Endothelial cell (in vitro differentiated cells): ENCODE measurements around the gene TSR2. TPM values are rescaled to one million over a fixed set of nuclear protein-coding genes. Genes with fewer than 3 reads are reported as not detected.

Experiments
- DNase-seq: peaks from one replicate; pipeline ENCODE4 v3.0.0; 2021; ENCODE audit warnings: low spot score
- H3K27ac Mint-ChIP-seq: one replicate; pipeline ENCODE4 v1.8.0; 2021; ENCODE audit warnings: mixed read lengths, inconsistent platforms; ENCODE audit not compliant: unreplicated experiment
- H3K27me3 Mint-ChIP-seq: one replicate; pipeline ENCODE4 v1.8.0; 2021; ENCODE audit warnings: mild to moderate bottlenecking, moderate library complexity, mixed read lengths, inconsistent platforms; ENCODE audit not compliant: unreplicated experiment
- H3K36me3 Mint-ChIP-seq: one replicate; pipeline ENCODE4 v1.8.0; 2021; ENCODE audit warnings: mild to moderate bottlenecking, low read depth, mixed read lengths, inconsistent platforms; ENCODE audit not compliant: unreplicated experiment
- H3K4me1 Mint-ChIP-seq: one replicate; pipeline ENCODE4 v1.8.0; 2021; ENCODE audit warnings: mild to moderate bottlenecking, mixed read lengths, inconsistent platforms; ENCODE audit not compliant: unreplicated experiment
- H3K4me3 Mint-ChIP-seq: one replicate; pipeline ENCODE4 v1.8.0; 2021; ENCODE audit warnings: mild to moderate bottlenecking, mixed read lengths, inconsistent platforms; ENCODE audit not compliant: unreplicated experiment
- H3K9me3 Mint-ChIP-seq: one replicate; pipeline ENCODE4 v1.8.0; 2021; ENCODE audit warnings: mixed read lengths, inconsistent platforms; ENCODE audit not compliant: unreplicated experiment
- total RNA-seq: library from RNA; stranded (reverse); fragmentation: NEBNext Ultra II Directional; extraction: Animal tissue kit (Norgen Biotek cat#: 25700); gene quantifications from one replicate; pipeline ENCODE4 v1.2.1, GENCODE V29; 2021; ENCODE audit not compliant: unreplicated experiment
- TF ChIP-seq, protein P1 (sequence below): fragments of 200-600 bp; sonication (generic); IDR thresholded peaks from one replicate; pipeline ENCODE4 v1.5.0; 2021; ENCODE audit warnings: antibody characterized with exemption; ENCODE audit not compliant: unreplicated experiment

Gene TSR2
- total RNA-seq, 1 donor from 2014 or later = 41.0 TPM

DNA sequence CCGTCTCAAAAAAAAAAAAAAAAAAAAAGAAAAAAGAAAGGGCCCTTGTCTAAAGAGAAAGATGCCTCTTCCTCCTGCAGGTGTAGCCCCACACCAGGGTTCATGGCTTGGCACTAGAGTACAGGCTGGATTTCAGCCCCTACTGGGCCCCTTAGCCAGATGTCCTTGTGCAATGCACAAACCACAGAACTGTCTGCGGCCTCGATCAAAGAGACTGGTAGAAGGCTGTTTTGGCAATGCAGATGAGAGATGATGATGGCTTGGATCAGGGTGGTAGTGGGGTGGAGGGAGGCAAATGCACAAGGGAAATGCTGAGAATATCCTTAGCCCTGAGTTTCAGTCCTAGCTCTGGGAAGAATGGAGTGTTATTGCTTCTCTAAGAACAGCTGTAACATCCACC, 26.5 kb upstream of the TSR2 start:
- no peaks in the 10 kb centered on the region for H3K36me3 Mint-ChIP-seq
- no peaks in the 10 kb centered on the region for H3K9me3 Mint-ChIP-seq

DNA sequence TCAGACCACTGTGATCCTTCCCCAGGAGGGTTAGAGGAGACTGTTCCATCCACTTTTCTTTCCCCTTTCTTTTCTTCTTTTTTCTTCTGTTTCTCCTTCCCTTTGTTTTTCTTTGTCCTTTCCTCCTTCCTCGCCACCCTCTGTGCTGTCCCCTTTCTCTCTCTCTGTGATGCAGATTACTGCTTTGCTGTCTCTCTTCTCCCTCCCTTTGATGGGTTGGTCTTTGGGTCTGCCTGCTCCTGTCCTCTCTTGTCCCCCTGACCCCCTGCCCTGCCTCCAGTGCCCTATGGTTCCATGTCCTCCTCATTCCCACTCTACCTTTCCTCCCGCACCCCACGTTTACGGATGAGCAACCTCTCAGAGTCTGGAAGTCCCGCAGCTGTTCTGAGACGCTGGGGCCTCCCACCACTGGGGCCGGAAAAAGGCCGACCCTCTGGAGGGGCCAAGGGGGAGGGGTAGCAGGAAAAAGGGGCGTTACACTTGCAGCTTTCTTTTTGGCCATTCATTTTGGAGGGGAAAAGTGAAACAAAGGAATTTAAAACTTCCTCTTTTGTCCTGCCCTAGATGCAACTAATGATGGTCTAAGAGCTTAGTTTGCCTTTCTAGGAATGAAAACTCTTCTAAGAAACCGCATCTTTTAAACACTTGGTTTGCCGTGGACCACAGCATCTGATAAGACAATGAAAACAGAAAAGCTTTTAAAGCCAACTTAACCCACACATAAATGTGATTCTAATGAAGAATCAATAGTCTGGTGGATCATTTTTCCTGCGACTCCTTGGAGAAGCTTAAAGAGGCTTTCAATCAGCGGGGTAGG, 24.5 kb upstream of the TSR2 start:
- DNase-seq = peak; percentile 24
- TF ChIP-seq, protein P1, sequence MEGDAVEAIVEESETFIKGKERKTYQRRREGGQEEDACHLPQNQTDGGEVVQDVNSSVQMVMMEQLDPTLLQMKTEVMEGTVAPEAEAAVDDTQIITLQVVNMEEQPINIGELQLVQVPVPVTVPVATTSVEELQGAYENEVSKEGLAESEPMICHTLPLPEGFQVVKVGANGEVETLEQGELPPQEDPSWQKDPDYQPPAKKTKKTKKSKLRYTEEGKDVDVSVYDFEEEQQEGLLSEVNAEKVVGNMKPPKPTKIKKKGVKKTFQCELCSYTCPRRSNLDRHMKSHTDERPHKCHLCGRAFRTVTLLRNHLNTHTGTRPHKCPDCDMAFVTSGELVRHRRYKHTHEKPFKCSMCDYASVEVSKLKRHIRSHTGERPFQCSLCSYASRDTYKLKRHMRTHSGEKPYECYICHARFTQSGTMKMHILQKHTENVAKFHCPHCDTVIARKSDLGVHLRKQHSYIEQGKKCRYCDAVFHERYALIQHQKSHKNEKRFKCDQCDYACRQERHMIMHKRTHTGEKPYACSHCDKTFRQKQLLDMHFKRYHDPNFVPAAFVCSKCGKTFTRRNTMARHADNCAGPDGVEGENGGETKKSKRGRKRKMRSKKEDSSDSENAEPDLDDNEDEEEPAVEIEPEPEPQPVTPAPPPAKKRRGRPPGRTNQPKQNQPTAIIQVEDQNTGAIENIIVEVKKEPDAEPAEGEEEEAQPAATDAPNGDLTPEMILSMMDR = no peak
- H3K27me3 Mint-ChIP-seq = no peaks in the 10 kb centered on the region

More for the DNA sequence above, 26.5 kb upstream of the TSR2 start:
- H3K27me3 Mint-ChIP-seq = no peaks in the 10 kb centered on the region
- no peak overlapping the region for H3K27ac Mint-ChIP-seq
- TF ChIP-seq, protein P1 = no peak
- peaks cover 14% of the 10 kb centered on the region for H3K4me1 Mint-ChIP-seq
- H3K4me3 Mint-ChIP-seq = no peak overlapping the region
- DNase-seq = no peak

DNA sequence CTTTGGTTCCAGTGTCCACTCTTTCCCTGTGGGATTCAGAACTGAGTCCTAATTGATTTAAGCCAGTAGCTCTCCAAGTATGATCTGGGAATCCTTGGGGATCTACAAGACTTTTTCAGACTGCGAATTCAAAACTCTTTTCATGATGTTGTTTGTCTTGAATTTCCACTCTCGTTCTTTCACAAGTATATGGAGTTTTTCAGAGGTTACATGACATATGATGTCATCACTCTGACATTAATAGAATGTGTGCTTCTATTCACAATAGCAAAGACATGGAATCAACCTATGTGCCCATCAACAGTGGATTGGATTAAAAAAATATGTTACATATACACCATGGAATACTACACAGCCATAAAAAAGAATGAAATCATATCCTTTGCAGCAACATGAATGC, 23.2 kb upstream of the TSR2 start:
- no peak overlapping the region for H3K4me3 Mint-ChIP-seq
- H3K4me1 Mint-ChIP-seq = peaks cover 11% of the 10 kb centered on the region
- TF ChIP-seq, protein P1 = no peak
- H3K27me3 Mint-ChIP-seq = no peaks in the 10 kb centered on the region
- no peaks in the 10 kb centered on the region for H3K36me3 Mint-ChIP-seq
- peak overlapping the region; percentile 61 for H3K27ac Mint-ChIP-seq
- no peak for DNase-seq
- no peaks in the 10 kb centered on the region for H3K9me3 Mint-ChIP-seq

More for the DNA sequence above, 24.5 kb upstream of the TSR2 start:
- Mint-ChIP-seq H3K9me3 (no peaks in the 10 kb centered on the region), H3K4me1 (peaks cover 14% of the 10 kb centered on the region), H3K36me3 (no peaks in the 10 kb centered on the region), H3K27ac (peak overlapping the region; percentile 36), H3K4me3 (peak overlapping the region; percentile 69)

DNA sequence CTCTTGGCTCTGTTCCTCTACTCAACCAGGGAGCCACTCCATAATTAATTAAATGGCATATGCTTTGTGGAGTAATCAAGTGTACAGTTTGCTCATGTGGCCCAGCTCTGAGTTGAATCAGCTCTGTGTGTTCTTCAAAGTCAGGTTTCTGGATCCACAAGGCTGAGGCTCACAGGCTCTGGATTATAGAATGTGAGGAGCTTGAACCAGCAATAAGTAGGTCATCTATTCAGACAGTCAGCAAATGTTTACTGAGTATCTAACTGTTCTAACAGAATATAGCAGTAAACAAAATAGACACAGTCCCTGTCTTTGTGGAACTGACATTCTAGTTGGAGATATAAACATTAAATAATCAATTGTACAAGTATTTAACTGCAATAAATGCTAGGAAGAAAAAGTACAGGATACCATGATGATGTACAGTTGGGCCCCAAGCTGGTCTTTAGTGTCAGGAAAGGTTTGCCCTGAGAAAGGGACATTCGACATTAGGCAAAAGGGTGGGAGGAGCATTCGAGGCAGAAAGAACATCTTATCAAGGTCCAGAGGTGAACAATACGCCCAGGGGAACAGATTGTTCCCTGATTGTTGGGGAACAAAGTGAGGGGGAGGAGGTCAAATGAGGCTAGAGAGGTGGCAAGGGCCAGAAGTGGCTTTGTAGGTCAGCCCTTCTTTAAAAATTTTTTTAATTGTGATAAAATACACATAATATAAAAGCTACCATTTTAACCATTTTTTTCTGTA, 20.5 kb upstream of the TSR2 start:
- no peaks in the 10 kb centered on the region for H3K36me3 Mint-ChIP-seq
- H3K27me3 Mint-ChIP-seq = no peaks in the 10 kb centered on the region
- peaks cover 10% of the 10 kb centered on the region for H3K4me1 Mint-ChIP-seq
- TF ChIP-seq, protein P1 = no peak
- no peak overlapping the region for H3K27ac Mint-ChIP-seq
- H3K9me3 Mint-ChIP-seq = no peaks in the 10 kb centered on the region
- DNase-seq = no peak
- no peak overlapping the region for H3K4me3 Mint-ChIP-seq

DNA sequence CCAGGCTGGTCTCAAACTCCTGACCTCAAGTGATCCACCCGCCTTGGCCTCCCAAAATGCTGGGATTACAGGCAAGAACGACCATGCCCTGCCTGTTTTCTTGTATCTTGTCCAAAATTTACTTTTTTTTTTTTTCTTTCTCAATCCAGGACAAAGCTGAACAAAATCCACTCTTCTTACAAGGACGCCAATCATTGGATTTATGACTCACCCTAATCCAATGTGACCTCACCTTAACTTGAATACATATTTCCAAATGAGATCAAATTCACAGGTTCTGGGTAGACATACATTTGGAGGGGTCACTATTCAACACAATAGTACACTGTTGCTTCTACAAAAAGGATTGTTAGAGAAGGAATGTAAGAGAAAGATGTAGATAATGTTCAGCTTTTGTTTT, 18.0 kb upstream of the TSR2 start:
- Mint-ChIP-seq H3K27me3 (peaks cover under 1% of the 10 kb centered on the region), H3K4me3 (no peak overlapping the region), H3K9me3 (no peaks in the 10 kb centered on the region), H3K27ac (no peak overlapping the region), H3K36me3 (no peaks in the 10 kb centered on the region), H3K4me1 (no peaks in the 10 kb centered on the region)
- no peak for DNase-seq
- TF ChIP-seq, protein P1 = no peak
